NCI-H128 (cell line): ENCODE data around the gene ZNF175.

Source experiments
- DNase-seq: peaks from one replicate; lab custom pipeline; 2025; ENCODE audit not compliant: unreplicated experiment; lab: John Stamatoyannopoulos, UW

The ZNF175 gene

GRCh38 chr19:51570962-51571575 lies at the start of gene ZNF175:
ZNF175 (plus strand) TSS chr19:51571283; CDS start chr19:51573330, 2,047 bp downstream.
- peak; percentile 93 for DNase-seq

DNA sequence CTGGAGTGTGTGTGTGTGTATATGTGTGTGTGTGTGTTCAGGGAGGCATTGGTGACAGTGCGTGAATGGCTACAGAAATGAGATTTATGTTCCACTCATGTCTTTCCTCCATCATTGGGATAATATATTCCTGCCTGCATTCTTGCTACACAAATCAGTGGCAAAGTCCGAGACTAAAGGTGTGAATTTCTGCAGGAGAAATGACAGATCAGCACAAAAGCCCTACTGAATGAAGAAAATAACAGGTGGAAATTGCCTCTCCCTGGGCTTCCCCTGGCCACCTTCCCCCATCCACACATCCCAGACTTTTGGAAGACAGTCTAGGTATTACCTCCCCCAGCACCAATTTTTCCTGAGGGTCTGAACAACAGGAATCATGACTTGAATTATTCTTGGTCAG lies 49.7 kb upstream of the ZNF175 start:
- no peak for DNase-seq

GRCh38 chr19:51521781-51522180 lies 49.3 kb upstream of the ZNF175 start:
- no peak for DNase-seq

GRCh38 chr19:51524666-51525264 lies 46.3 kb upstream of the ZNF175 start:
- DNase-seq: no peak

DNA sequence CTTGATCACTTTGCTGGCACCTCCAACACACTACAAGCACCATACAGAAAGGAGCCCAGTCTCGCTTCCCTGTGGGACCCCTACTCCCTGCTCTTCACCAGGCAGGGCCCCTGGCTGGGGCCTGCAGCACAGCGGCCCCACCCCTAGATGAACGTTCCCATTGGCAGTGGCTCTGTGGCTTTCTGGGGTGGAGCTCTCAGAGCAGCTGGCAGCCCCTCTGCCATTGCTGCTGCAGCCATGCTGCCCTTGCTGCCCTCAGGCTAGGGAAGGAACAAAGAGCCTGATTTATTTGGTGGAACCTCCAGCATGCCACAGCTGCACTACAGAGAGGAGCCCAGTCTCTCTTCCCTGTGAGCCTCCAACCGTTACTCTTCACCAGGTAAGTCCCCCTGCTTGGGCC lies 45.4 kb upstream of the ZNF175 start:
- DNase-seq: no peak

- no peak for DNase-seq
These were observed 41.8 kb upstream of the ZNF175 start for GRCh38 chr19:51529301-51529700.

DNA sequence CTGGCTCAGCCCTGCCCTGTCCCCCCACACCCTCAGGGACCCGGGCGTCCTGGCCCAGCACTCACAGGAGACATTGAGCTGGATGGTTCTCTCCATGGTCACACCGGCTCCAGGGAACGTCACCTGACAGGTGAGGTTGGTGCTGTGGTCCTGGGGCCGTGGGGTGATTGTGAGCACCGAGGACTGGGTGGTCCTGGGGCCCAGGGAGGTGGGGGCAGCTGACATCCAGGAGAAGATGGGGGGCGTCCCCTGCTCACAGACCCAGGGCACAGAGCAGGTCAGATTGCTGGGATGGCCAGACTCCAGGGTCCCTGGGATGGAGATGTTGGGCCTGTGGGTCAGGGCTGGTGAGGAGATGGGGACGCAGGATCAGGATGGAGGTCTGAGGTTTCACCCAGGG lies 40.5 kb upstream of the ZNF175 start:
- no peak for DNase-seq

DNA sequence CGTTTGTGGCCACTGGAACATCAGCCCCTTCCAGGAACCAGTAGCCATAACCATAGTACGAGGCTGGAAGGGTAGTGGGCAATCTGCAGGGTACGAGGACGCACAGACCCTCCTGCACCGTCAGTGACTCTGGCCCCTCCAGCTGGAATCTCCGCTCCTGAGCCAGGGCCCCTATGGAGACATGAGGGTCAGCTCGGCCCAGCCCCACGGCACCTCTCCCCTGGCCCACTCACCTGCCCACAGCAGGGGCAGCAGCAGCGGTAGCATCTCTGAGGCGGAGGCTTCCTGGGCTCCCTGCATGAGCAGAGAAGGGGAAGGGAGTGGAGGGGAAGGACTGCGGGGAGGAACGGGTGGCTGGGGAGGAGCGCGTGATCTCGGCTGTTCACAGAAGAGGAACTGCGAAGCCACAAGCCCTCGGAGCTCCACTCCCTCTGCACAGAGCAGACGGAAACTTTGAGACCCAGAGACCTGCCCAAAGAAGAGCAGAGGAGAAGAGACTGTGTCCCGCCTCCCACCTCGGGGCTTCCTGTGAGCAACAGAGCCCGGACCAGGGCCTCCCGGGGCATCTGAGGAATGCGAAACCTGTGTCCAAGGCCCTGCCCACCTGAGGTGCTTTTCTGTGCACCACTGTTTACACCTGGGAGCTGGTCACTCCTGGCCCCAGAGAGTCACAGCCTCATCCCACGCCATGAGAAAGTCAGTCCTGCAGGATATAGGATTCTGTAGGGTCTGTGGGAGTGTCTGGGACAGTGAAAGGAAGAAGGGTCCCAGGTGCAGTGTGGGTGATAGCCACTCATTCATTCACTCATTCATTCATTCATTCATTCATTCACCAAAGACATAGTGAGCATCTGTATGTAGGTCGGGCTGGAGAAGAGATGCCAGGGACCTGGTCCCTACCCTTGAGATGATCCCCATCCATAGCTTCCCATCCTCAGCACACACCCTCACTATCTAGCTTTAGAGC lies 39.5 kb upstream of the ZNF175 start, which contains the start of gene SIGLEC6:
TSS of gene SIGLEC6 (minus strand) at position 322 of the 967 bp plus-strand sequence. CDS start at position 300, 22 bp downstream.
- no peak for DNase-seq

GRCh38 chr19:51535535-51535934 lies 35.5 kb upstream of the ZNF175 start:
- DNase-seq: no peak

- DNase-seq: no peak
These were observed 31.2 kb upstream of the ZNF175 start for GRCh38 chr19:51539821-51540366.

- no peak for DNase-seq
These were observed 29.4 kb upstream of the ZNF175 start for GRCh38 chr19:51541458-51542357.

DNA sequence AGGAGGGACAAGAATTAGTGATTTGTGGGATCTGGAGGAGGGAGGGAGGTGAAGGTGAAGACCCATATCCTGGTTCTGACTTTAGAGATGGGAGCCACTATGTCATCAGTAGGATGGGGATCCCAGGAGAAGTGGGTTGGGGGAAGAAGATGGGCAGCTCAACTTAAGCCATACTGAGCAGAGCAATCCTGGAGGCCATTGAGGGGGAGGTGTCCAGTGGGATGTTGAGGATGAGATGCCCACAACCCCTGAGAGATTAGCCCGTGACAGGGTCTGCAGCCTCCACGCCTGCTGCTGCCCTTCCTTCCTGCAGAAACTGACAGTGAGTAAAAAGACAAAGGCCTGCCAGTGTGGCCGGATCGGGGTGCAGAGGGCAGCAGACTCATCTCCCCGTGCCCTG lies 28.4 kb upstream of the ZNF175 start:
- no peak for DNase-seq

DNA sequence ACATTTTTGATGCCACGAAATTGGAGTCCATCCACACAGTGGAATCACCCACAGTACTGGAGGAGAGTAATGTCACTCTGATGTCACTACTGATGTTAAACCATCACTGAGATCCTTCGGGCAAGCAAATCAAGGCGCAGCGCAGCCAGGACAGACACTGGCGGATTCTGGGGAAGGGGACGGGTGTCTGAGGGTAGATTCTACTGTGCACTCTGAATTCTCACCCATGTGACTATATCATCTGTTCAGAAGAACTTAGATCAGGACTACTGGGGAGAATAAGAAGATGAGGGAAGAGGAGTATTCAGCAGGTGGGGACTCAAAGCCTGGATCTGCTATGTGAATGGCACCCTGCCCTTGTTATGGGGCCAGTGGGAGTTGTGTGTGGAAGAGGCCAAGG lies 27.0 kb upstream of the ZNF175 start:
- DNase-seq: no peak

DNA sequence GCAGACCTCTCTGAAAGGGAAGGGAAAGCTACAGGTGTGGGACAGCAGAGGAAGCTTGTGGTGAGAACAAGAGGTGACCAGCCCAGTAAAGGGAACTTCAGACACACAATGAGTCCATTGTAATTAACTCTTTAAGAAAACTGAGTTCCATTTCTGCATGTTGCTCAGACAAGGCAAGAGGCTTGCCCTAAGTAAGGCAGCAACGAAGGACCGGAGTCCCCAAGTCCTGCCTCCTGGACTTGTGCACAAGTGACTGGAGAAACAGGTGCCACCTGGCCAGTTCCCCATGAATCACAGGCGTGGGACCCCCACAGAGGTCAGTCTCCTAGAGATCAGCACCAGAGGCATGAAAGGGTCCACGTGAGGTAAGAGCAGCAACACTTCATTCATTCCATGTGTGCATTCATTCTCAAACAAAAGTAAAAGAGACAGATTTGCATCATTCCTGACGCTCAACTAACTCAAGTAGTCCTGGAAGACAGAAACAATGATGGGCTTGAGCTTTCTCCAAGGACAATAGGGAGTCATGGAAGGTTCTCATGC lies 24.9 kb upstream of the ZNF175 start:
- DNase-seq: no peak

DNA sequence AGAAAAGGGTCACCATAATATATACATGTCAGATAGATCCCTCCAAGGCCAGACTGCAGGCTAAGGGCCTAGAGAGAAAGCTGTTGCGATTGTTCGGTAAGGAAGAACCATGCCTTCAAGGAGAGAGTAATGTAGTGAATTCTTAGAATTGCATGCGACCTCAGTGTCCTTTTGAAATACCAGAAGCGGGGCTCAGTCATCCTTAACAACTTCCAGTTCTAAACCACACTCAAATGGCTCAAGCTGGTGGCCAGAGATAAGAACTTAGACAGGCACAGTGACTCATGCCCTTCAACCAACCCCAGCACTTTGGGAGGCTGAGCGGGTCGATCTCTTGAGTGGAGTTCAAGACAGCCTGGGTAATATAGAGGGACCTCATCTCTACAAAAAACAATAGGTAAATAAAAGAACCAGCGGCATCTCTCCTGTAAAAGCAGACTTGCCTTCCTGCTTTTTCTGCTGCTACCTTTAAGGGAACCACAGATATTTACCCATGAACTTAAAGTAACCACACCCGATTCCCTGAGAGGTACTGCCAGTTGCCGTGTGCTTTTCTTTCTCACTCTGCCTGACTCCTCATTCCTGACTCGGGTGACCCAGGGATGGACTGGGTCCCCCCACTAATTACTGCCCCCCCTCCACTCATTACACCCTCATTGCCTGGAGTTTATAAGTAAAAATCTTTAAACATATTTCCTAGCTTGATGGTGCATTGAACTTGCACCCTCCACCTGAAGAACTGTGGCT lies 24.3 kb upstream of the ZNF175 start:
- DNase-seq: no peak

DNA sequence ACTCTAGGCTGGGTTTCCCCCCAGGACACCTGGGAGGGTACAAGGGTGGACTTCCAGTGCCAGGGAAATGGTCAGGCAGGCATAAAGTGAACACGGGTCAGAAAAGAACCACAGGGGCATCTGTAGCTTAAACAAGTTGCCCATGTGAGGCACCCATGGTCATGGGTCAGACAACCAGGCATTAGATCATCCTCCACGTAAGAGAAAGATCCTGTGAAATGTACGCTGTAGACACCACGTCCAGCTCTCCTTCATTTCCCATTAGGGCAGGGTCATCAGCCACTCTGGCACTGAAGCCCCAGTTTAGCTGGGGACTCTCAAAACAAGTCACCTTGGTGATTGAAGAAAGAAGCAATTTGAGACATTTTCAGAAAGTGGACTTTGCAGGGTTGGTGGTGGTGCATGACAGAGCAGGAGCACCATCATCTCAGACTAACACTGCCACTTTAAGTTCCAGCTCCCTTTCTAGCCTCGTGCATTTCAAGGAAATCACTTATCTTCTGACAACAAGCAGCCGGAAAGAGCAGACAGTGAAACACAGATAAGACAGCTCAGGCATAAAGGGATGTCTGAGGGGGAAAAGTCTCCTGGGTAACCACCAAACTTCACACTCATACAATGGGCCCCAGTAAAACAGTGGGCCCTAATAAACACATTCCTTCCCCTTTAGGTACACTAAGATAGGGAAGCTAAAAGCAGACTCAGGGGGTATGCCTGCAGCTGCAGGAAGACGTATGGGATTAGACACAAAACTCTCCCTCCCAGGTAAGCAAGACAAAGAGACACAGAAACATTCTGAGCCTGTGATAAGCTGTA lies 23.5 kb upstream of the ZNF175 start:
- DNase-seq: no peak

- DNase-seq: no peak
These were observed 22.9 kb upstream of the ZNF175 start for GRCh38 chr19:51548213-51548651.

DNA sequence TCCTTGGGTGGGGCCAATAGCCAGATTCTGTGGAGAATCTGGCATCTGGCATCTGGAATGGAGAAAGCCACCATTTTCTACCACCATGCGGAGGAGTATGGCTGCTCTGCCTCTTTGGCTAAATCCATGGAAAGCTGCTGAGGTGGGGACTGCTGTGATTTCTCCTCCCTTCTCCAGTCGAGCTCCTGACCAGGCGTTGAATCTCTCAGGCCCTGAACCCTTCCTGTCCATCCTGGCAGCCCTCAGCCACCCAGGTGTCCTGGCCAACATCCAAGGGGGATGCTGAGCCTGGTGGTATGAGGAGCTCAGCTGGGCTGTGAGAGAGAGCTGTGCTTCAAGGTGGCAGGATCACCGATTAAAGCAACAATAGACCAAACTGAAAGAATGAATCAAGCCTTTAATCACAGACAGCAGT lies 22.2 kb upstream of the ZNF175 start:
- DNase-seq: no peak
